Vagina (tissue), 2 donors: ENCODE data around the gene TMC1.

Experiments
- POLR2A ChIP-seq, 2 donors: fragments of 450-650 bp; IDR thresholded peaks; one replicate each; pipeline ENCODE4 v1.6.1; 2017; ENCODE audit warnings: antibody characterized with exemption in 2 of 2, mild to moderate bottlenecking in 2 of 2, moderate library complexity in 2 of 2
- TF ChIP-seq, protein P1 (sequence below), 3 experiments: fragments of 450-650 bp in 2 of 3; fragments of 200-600 bp in 1 of 3; sonication (generic) in 1 of 3; IDR thresholded peaks; one replicate each; pipeline ENCODE4 v1.5.1; 2017 to 2019; ENCODE audit warnings: antibody characterized with exemption in 3 of 3, mild to moderate bottlenecking in 2 of 3, moderate library complexity in 2 of 3

DNA sequence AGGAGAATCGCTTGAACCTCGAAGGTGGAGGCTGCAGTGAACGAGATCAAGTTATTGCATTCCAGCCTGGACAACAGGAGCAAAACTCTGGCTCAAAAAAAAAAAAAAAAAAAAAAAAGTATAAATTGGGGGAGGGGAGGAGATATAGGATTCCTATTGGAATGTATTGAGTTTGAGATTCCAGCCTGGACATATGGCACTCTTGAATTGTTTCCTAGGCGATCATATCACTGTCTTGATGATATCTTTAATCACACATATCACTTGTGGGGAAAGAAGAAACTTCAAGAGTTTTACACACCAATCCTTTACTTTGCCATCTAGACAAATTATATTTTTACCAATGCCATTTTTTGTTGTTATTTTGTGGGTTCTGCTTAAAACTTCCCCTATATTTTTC lies 42.4 kb downstream of the TMC1 start:
- TF ChIP-seq POLR2A (IDR thresholded peaks at IDR 0.05), result no peak
- TF ChIP-seq, protein P1, sequence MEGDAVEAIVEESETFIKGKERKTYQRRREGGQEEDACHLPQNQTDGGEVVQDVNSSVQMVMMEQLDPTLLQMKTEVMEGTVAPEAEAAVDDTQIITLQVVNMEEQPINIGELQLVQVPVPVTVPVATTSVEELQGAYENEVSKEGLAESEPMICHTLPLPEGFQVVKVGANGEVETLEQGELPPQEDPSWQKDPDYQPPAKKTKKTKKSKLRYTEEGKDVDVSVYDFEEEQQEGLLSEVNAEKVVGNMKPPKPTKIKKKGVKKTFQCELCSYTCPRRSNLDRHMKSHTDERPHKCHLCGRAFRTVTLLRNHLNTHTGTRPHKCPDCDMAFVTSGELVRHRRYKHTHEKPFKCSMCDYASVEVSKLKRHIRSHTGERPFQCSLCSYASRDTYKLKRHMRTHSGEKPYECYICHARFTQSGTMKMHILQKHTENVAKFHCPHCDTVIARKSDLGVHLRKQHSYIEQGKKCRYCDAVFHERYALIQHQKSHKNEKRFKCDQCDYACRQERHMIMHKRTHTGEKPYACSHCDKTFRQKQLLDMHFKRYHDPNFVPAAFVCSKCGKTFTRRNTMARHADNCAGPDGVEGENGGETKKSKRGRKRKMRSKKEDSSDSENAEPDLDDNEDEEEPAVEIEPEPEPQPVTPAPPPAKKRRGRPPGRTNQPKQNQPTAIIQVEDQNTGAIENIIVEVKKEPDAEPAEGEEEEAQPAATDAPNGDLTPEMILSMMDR (IDR thresholded peaks at IDR 0.05), result no peak
